GM10266 (cell line): ENCODE measurements around the gene IFIT3.
A peak's percentile ranks its signal among the peaks of the same experiment; 100 is the strongest.

Source experiments
- DNase-seq: peaks from one replicate; pipeline ENCODE4 v3.0.0; 2012; ENCODE audit errors: extremely low spot score
- CTCF ChIP-seq: IDR thresholded peaks from 2 replicates; pipeline ENCODE4 v1.5.1; 2012; ENCODE audit warnings: mild to moderate bottlenecking, low read depth; ENCODE audit not compliant: control insufficient read depth, insufficient read depth; ENCODE audit errors: missing control alignments

IFIT3 gene

GRCh38 chr10:89297791-89298190 lies 30.0 kb upstream of the IFIT3 start:
- DNase-seq, result no peak
- TF ChIP-seq CTCF, result no peak

GRCh38 chr10:89299031-89299430 lies 28.8 kb upstream of the IFIT3 start:
- DNase-seq, result no peak
- no peak for TF ChIP-seq CTCF

- DNase-seq, result no peak
- TF ChIP-seq CTCF, result no peak
Measured at GRCh38 chr10:89301232-89301631, 26.6 kb upstream of the IFIT3 start.

- DNase-seq, result peak; percentile 47
Measured at GRCh38 chr10:89301721-89302445, 25.9 kb upstream of the IFIT3 start, which contains the start of gene IFIT2. TSS of gene IFIT2 (plus strand) at chr10:89302046. CDS start at chr10:89302124, 78 bp downstream.

GRCh38 chr10:89302625-89303024 lies 25.2 kb upstream of the IFIT3 start:
- no peak for TF ChIP-seq CTCF
- DNase-seq, result no peak

More at GRCh38 chr10:89301721-89302445, 25.9 kb upstream of the IFIT3 start, which contains the start of gene IFIT2:
- no peak for TF ChIP-seq CTCF

DNA sequence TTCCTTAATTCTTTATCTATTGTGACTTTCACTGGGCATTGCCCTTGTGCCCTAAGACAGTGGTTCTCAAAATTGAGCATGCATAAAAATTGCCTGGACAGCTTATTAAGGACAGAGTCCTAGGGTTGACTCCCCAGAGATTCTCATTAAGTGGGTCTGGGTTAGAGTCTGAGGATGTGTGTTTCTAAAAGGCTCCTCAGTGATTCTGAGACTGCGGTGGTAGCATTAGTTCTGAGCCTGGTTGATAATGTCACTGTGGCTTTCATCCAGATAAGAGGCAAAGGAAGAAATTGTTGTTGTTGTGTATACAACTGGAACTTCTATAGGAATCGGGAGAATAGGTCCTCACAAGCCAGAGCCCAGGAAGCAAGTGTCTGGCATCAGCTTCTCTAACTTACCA lies 24.6 kb upstream of the IFIT3 start:
- TF ChIP-seq CTCF, result no peak
- DNase-seq, result no peak

DNA sequence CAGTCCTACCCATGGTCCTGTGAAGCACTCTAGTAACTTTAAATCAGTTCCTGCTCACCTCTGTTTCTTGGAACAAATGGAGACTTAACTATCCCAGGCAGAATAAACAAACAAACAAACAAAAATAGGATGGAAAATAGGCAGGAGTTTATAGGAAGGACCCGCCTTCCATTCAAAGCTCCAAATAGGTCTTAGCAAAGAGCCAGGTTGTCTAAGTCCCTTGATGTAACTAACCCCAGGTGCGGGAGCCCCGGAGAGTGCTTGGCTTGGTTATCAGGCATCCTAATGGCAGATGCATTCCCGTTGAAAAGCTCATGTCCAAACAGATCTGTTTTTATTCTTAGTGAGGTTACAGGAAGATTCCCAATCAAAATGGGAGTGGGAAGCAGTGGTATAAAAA lies 23.8 kb upstream of the IFIT3 start:
- no peak for DNase-seq

More for the DNA sequence above, 23.8 kb upstream of the IFIT3 start:
- TF ChIP-seq CTCF, result no peak
